NCI-H146 treated with DMSO at 0.1 percent for 48 hours (cell line): Measurements from ENCODE around the gene AGBL1.

Experiments used
- DNase-seq: peaks from one replicate; lab custom pipeline; 2025; ENCODE audit not compliant: unreplicated experiment; lab: John Stamatoyannopoulos, UW

AGBL1 gene

DNA sequence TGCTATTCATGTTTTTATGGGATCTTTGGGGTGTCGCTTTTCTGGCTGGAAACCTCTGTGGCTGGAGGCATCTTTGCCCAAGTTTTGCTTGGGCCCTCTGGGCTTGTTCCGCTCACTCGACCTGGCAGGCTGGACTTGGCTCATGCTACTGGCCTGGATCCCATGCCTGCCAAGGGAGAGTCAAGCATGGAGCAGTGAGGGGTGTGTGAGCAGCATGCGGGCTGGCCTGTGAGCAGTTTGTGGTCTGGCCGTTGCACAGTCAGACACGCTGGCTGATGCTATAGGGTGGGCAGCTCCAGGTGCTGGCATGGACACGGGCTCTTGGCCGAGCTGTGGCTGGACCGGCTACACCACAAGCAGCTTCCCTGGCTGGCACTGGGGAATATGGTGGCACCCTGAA is 491.1 kb downstream of the AGBL1 start:
- no peak for DNase-seq

GRCh38 chr15:86571873-86572272 is 492.2 kb downstream of the AGBL1 start:
- no peak for DNase-seq

GRCh38 chr15:86572368-86572841 is 492.7 kb downstream of the AGBL1 start:
- DNase-seq, result no peak

GRCh38 chr15:86573476-86573875 is 493.8 kb downstream of the AGBL1 start:
- no peak for DNase-seq

DNA sequence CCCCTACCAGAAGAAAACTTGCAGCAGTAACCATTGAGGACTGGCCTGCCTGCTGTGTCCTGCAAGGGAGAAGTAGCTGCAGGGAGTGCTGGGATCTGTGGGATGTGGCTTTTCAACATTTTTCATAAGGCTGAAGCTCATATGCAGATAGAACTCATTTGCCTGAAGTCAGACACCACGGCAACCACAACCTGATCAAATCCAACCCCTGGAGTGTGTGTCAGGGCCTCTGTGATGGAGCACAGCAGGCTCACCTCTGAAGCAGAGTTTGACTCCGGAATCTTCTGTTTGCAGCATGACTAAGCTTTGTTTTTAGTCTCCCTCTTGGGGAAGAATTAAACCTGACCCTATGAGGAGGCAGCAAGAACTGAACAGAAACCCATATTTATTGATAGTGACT is 508.7 kb downstream of the AGBL1 start:
- DNase-seq, result no peak

GRCh38 chr15:86590461-86590860 is 510.8 kb downstream of the AGBL1 start:
- no peak for DNase-seq

GRCh38 chr15:86591158-86591557 is 511.5 kb downstream of the AGBL1 start:
- DNase-seq, result no peak

DNA sequence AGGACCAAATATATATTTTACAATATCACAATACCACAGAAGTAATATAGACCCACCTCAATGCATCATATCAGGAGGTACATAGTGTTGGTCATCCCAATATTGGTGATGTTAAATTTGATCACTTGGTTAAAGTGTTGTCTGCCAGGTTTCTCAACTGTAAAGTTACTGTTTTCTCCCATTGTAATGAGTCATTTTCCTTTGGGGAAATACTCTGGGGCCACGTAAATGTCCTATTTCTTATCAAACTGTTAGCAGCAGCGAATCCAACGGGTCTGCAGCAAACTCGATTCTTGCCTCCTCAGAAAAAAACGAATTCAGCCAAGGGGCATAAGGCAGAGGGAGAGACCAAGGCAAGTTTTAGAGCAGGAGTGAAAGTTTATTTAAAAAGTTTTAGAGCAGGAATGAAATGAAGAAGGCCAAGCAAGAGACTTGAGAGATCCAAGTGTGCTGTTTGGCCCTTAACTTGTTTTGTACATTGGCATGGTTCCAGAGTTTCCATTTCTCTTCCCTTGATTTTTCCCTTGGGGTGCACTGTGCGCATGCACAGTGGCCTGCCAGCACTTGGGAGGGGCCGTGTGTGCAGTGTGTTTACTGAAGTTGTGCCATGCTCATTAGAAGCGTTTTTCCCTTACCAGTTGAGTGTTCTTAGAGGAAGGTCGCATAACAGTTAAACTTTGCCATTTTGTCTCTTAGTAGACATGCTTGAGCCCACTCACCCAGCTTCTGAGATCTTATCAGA is 512.5 kb downstream of the AGBL1 start:
- DNase-seq, result no peak

GRCh38 chr15:86595741-86596140 is 516.1 kb downstream of the AGBL1 start:
- DNase-seq, result no peak

- no peak for DNase-seq
These were observed 523.8 kb downstream of the AGBL1 start for GRCh38 chr15:86603466-86603865.

DNA sequence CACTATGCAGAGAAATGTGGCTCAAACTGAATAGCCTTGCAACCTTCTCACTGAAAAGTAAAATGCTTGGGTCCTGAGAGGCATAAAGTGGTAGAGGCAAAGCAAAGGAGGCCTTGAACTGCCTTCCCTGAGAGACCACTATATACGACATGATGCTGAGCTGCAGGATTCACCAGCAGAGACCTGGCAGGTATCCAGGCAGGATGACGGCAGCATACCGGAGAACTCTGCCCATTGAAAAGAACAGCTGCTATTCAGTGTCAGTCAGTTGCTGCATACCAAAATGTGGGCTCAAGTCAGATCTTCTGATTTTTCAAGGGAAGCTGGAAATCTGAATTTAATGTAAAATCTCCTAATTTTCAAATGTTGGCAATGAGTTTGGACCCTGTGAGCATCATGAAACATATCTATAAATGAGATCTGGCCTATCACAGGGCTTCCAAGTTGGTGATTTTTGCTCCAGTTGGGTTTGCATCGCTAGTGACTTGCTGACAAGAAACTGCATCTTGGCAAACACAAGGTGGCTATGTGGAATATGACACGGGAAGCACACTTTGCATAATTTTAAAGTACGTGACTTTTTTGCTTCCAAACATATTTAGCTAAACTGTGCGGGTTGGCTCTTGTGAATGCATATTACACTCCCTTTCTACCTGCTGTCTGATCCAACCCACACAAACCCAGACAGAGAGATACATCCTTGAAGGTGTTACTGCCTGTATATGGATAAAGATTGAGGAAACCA is 529.0 kb downstream of the AGBL1 start:
- no peak for DNase-seq

GRCh38 chr15:86609275-86609674 is 529.6 kb downstream of the AGBL1 start:
- no peak for DNase-seq

GRCh38 chr15:86610038-86610437 is 530.4 kb downstream of the AGBL1 start:
- DNase-seq, result no peak

DNA sequence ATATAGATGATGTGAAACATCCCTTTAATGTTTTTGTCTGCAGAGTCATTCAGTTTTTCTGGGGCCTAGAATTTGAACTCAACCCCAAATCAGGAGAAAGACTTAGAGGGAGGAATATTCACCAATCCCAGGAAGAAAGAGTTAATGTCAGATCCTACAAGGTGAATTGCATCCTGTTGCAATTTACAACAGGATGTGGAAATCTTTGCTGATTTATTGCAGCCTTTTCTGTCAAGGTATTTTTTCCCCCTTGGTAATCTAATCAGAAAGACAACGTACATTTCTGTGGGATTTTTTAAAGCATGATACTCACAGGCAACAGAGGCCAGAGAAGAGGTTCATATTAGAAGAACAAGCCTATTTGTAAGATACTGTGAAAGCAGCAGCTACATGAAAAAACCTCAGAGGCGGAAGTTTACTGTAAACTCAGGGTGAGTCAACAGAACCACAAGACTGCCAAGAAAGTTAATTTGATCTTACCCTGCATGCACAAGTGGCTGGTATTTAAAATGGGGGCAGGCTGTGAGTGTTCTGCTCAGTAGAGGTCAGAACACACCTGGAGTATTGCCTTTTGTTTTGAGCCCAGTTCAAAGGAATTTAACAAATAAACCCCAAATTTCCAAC is 531.9 kb downstream of the AGBL1 start:
- no peak for DNase-seq

GRCh38 chr15:86615411-86615810 is 535.7 kb downstream of the AGBL1 start:
- no peak for DNase-seq

DNA sequence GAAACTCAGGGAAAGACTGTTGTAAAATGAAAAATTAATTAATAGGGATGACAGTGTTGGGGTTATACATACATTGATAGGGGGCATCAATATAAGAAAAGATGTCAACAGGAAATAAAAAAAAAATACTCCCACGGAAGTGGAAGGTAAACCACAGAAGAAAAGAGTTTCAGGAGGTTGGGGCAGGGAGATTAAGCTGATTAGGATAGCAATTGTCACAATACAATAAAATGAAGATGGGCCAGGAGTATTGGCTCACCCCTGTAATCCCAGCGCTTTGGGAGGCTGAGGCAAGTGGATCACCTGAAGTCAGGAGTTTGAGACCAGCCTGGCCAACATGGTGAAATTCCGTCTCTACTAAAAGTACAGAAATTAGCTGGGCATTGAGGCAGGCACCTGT is 536.1 kb downstream of the AGBL1 start:
- no peak for DNase-seq

- DNase-seq, result no peak
These were observed 537.1 kb downstream of the AGBL1 start for GRCh38 chr15:86616771-86617170.

GRCh38 chr15:86620157-86620556 is 540.5 kb downstream of the AGBL1 start:
- no peak for DNase-seq

DNA sequence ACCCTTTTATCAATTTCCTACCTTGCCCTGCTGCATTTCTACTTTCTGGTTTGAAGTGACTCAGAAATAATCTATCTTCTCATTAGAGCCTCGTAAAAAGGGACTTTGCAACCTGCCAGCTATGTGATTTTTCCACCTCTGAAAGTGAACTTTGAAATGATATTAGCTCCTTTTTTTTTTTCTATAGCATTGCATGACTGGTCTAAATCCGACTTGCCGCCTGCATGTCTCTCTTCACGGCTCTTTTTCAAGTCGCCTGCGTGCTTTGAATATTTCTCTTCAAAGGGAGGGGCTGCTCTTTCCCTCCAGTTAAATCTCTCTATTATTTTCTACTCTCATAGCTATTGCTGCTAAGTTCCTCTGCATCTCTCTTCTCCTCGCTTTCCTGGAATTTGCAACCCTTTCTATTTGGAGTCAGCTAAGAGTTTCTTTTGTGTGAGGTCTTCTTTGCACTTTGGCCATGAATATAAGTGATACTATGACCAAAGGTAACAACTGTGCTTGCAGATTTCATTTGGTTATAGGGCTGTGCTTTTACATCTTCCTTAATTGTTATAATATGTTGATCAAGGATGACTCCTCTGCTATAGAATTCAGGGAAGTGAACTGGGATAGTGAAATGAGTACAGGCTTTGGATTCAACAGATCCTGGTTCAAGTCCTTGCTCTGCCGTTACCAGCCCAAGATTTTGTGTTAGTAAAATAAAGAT is 541.1 kb downstream of the AGBL1 start:
- no peak for DNase-seq

DNA sequence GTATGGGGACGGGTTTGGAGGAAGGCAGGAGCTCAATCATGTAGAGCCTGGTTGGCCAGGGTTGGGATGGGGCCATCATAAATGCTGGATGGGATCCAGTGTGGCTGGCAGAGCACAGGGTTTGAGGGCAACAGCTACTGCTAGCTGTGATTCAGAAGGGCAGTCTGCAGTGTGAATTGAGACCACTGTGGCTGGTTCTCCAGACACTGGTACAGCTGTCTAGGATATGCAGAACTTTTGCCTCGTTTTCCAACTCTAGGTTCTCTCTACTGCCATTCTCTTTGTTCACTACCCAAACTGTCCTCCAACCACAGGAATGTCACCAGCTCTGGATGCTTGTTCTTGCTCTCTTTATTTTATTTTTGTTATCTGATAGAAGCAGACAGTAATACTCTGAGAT is 543.6 kb downstream of the AGBL1 start:
- DNase-seq, result no peak

DNA sequence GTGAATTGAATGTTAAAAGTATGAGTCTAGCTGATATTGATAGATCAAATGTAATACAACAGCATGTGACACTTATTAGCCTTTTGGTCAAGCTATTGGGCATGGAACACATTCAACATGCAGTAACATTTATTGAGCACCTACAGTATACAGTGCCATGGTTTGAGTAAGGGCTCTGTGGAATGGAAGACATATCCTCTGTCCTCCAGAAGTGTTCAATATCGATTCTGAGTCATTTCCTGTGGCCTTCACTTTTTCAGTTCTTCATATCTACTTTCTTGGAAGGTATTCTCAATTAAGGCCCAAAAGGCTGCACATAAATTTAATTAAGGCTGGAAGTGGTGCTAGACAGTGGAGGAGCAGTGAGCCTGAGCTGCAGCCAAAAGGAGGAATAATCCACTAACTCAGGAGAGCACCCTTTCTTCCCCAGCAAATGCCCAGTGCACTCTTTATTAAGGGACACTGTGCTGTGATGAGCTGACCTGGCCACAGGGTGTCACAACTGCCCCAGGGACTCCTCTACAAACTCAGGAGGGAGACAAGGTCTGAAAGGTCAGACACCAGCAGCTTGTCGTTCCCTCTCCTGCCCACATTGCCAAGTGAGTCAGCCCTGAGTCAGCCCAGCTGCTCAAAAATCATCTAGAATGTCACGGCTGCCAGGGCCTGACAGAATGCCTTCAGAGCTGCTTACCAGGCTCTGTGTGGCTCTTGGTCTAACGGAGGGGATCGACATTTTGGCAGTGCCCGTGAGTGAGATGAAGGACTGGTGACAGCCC is 544.8 kb downstream of the AGBL1 start:
- peak; percentile 83 for DNase-seq
